ENCODE measurements around the gene CYP24A1. TPM values are rescaled to one million over a fixed set of nuclear protein-coding genes. Genes with fewer than 3 reads are reported as not detected.

The CYP24A1 gene
- total RNA-seq, 3 donors from 2014 or later, result not detected

DNA sequence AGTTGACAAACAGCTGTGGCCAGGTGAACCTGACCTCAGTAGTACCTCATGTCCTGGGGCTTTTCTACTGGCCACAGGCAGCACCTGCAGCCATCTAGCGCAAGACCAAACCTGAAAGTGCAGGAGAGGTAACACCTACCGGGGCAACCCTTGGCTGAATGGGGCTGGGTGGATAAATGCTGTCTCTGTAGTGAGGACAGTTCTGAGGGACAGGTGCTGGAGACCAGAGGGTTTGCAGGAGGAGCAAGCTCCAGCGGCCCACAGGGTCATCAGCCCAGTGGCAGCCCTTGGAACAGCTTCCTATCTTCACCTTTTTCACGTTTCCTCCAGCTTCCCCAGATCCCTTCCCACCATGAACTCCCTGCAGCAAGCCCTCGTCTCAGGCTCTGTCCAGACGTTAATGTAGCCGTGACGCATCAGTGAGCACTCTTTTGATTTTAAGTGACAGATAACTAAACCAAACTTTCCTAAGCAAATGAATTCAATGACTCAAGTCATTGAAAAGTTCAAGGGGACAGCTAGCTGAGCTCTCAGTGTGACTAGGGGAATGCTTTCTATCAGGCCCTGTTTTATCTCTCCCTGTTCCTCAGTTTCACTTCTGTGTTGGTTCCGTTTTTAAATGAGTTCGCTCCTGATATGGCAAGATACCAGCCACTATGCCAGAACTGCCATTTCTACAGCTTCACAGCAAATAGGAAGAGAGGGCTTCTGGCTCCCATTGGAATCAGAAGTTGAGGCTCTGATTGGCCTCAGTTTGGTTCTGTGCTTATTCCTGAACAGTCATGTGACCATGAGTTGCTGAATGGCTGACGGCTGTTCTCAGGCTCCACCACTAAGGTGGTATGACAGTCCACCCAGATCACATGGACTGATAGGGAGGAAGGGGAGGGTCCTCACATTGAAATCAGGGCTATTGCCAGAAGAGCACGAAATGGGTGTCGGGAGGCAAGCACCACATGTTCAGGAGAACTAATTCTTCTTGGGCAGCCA is 22.0 kb upstream of the CYP24A1 start:
- intact Hi-C loops (cut with DNase I, micrococcal nuclease), result loop anchor here in 1 of 2 donors (5.0 kb wide), 1 partner anchor 98 kb away; no protein-coding TSS in a partner anchor
- Histone ChIP-seq H3K4me1 (ENCODE audit: low read depth) (no peaks in the 10 kb centered on the region), H3K36me3 (ENCODE audit: low read depth) (no peaks in the 10 kb centered on the region), H3K4me3 (no peak overlapping the region), H3K9me3 (no peaks in the 10 kb centered on the region)
- no peak for ATAC-seq
- DNase-seq, result no peak
- TF ChIP-seq, protein P1, sequence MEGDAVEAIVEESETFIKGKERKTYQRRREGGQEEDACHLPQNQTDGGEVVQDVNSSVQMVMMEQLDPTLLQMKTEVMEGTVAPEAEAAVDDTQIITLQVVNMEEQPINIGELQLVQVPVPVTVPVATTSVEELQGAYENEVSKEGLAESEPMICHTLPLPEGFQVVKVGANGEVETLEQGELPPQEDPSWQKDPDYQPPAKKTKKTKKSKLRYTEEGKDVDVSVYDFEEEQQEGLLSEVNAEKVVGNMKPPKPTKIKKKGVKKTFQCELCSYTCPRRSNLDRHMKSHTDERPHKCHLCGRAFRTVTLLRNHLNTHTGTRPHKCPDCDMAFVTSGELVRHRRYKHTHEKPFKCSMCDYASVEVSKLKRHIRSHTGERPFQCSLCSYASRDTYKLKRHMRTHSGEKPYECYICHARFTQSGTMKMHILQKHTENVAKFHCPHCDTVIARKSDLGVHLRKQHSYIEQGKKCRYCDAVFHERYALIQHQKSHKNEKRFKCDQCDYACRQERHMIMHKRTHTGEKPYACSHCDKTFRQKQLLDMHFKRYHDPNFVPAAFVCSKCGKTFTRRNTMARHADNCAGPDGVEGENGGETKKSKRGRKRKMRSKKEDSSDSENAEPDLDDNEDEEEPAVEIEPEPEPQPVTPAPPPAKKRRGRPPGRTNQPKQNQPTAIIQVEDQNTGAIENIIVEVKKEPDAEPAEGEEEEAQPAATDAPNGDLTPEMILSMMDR (IDR thresholded peaks at IDR 0.05), result no peak

DNA sequence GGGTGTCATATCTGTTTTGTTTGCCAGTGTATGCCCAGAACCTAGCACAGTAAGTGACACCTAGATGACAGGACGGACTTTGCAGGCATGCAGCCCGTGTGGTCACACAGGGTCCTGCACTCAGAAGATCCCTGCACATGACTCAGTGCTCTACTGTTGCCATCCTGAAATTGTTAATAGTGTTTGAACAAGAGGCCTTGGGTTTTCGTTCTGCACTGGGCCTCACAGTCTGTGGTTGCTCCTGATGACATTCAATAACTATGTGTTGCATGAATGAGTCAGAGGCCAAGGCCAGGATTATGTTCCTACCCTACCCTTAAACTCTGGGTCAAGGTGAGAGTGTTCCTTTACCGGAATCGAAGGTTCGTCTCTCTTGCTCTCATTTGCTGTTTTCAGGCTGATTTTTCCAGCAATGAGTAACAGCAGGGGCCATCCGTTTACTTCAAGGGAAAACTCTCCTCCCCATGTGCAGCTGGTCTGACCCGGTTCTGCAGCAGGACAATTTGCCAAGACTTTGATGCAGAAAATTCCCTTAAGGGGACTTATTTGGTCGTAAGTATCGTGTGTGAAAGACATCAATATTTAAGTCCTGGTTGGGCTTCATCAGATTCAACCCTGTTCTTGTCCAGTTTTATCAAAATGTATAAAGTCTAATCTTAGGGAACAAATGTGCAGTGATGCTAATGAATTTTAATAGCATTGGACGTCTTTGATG is 21.1 kb upstream of the CYP24A1 start:
- DNase-seq, result no peak
- no peaks in the 10 kb centered on the region for H3K36me3 ChIP-seq (ENCODE audit: low read depth)
- no peaks in the 10 kb centered on the region for H3K9me3 ChIP-seq
- no peaks in the 10 kb centered on the region for H3K4me1 ChIP-seq (ENCODE audit: low read depth)
- no peak overlapping the region for H3K4me3 ChIP-seq
- intact Hi-C loops (cut with DNase I, micrococcal nuclease), result loop anchor here in 1 of 2 donors (5.0 kb wide), 1 partner anchor 98 kb away; no protein-coding TSS in a partner anchor
- ATAC-seq, result peak; percentile 11
- TF ChIP-seq, protein P1 (IDR thresholded peaks at IDR 0.05), result no peak

DNA sequence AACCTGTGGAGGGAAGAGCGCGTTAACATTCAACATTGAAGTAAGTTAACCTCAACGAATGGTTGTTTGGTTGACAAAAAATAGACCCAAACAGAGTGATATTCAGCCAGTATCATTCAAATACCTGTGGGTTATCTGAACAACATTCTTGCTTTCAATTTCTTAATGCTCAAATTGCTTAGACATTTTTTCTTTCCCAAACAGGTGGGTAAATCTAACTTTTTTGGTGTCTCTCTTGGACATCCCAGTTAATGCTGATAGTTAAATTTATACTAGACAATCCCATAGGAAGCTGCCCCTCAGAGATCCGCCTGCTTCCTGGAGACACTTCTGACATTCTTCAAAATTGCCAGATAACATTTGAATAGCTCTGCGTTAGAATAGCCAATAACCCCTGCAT is 20.0 kb upstream of the CYP24A1 start:
- Histone ChIP-seq H3K9me3 (no peaks in the 10 kb centered on the region), H3K36me3 (ENCODE audit: low read depth) (no peaks in the 10 kb centered on the region), H3K4me3 (no peak overlapping the region), H3K4me1 (ENCODE audit: low read depth) (no peaks in the 10 kb centered on the region)
- TF ChIP-seq, protein P1 (IDR thresholded peaks at IDR 0.05), result no peak
- intact Hi-C loops (cut with DNase I, micrococcal nuclease), result no loop called here
- DNase-seq, result no peak
- no peak for ATAC-seq

DNA sequence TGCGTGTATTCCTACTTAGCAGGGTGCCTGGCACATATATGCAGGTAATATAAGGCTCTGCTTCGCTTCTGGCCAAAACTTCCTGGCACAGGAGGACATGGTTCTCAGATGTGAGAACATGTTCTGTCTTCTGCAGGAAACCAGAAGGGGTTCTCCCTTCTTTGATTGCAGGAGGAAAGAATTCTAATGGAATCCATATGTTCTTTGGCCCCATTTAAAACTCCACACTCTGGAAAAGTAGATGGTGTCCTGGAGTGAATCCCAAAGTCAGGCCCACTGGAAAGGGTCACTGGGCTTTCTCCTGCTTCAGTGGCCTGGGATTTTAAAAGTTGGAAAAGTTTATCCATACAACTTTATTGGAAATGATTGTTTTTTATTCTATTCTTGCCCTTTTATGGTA is 16.4 kb upstream of the CYP24A1 start:
- Histone ChIP-seq H3K9me3 (no peaks in the 10 kb centered on the region), H3K36me3 (ENCODE audit: low read depth) (no peaks in the 10 kb centered on the region), H3K4me3 (no peak overlapping the region), H3K4me1 (ENCODE audit: low read depth) (no peaks in the 10 kb centered on the region)
- intact Hi-C loops (cut with DNase I, micrococcal nuclease), result no loop called here
- ATAC-seq (no peak), DNase-seq (no peak)
- TF ChIP-seq, protein P1 (IDR thresholded peaks at IDR 0.05), result no peak

DNA sequence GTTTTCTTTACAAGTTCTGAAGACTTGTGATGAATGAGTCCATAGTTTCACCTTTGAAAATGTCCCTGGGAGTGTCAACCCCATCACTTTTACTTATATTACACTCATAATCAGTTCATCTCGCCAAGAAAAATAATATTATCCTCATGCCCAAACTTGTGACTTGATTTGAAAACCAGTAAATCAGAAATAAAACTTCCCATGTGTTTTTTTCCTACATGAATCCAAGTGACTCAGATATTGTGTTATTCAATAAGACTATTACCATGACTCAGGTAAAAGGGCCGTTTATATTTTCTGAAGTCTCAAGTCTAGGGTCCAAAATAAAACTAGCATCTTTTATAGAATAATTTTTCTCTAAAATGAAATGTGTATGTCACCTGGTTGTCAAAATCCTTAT is 15.8 kb upstream of the CYP24A1 start:
- intact Hi-C loops (cut with DNase I, micrococcal nuclease), result no loop called here
- Histone ChIP-seq H3K36me3 (ENCODE audit: low read depth) (no peaks in the 10 kb centered on the region), H3K9me3 (no peaks in the 10 kb centered on the region), H3K4me1 (ENCODE audit: low read depth) (no peaks in the 10 kb centered on the region), H3K4me3 (no peak overlapping the region)
- no peak for DNase-seq
- ATAC-seq, result no peak
- TF ChIP-seq, protein P1 (IDR thresholded peaks at IDR 0.05), result no peak
